ENCODE measurements around the gene CDH10.

- no peak for TF ChIP-seq CTCF (IDR thresholded peaks at IDR 0.05)
- no peak for TF ChIP-seq POLR2A (IDR thresholded peaks at IDR 0.05)
Measured at GRCh38 chr5:24609706-24610105, 35.1 kb downstream of the CDH10 start.
